Stimulated activated CD4-positive, alpha-beta T cell treated with anti-CD3 and anti-CD28 coated beads, Interleukin-12 subunit alpha, Interleukin-12 subunit beta, amount 100 ng/mL, for 4 hours (primary cell): ENCODE results near the gene CMTM8.

Source experiments
- DNase-seq: peaks from one replicate; pipeline ENCODE4 v3.0.0-alpha.2; 2020

CMTM8 gene

DNA sequence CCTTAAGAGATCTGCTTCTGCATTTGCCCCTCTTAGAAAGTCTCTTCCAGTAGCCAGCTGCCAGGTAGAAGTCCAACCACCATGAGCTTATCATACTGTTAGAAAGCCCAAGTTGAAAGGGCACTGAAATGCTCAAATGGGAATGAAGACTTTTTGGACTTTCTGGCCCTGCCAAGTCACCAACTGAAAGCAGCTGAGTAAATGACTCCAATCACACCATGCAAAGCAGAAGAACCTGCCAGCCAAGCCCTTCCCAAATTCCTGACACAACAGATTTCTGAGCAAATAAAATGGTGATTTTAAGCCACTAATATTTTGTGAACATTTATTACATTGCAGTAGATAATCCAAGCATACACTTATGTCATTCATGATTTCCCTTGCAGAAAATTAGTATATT is 2.1 kb upstream of the CMTM8 start:
- DNase-seq = no peak

DNA sequence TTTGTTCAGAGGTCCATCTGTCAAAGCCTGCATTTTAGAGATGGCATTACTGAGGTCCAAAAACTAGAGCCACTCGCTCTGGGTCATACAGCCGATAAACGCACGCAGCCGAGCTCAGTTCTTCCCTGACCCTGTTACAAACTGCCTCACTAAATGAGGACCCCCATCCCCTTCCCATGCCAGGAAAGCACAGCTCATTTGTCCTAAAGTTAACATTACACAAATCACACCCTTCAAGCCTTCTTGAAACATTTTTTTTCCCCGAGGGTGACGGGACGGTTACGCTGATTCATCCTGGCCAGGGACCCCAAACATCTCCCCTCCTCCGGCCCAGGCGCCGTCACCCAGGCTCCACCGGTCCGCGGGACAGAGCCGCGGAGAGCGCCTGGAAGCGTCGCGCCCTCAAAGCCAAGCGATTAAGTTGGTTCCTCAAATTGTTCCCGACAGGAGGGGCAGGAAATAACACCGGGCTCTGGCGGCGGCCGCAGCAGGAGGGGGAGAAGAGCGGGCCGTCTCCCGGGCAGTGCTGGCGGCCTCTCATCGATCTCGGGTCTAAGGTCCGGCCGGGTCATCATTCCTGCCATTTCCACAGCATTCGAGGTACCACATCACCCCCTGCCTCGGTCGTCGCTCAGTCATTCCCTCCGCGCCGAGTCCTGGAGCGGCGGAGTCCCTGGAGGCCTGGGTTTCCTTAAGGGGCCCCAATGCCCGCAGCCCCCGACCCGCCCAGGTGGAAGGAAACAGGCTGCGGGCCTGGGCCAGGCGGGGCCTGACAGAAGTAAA is 619 bp upstream of the CMTM8 start:
- no peak for DNase-seq

DNA sequence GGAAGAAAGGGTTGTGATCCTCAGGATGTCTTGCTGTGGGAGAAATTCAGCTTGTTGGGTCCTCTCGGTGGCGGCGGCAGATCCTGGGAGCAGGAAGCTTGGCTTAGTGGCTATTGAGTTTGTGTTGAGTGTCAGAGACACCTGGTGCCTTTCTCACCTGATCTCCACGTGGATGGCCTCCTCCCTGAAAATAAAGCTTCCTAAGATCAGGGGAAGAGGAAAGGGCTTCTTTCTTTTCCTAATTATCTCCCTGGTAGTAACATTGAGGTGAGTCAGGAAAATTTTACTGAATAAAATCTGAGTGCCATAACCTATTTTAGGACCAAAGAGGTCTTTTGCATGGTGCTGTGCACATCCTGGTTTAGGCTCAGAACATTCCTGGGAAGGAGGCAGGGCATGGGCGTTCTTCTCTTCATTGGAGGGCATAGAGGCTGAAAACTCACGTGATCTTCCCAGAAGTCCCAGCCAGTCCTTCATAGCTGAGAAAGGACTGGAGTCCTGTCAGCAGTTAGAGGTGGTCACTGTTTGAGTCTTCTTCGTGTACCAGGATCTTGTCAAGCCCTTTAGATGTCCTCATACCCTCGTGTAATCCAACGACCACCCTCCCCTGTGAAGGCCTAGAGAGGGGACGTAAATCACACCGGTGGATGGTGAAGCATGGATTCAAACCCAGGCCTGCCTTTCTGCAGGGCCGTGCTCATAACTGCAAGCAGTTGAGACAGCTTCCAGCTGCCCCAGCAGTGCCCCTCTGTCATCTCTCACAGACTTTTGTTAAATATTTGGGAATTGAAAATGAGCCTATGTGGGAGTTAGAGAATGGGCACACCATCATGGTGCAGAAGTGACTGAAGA is 1.1 kb downstream of the CMTM8 start:
- DNase-seq = no peak

DNA sequence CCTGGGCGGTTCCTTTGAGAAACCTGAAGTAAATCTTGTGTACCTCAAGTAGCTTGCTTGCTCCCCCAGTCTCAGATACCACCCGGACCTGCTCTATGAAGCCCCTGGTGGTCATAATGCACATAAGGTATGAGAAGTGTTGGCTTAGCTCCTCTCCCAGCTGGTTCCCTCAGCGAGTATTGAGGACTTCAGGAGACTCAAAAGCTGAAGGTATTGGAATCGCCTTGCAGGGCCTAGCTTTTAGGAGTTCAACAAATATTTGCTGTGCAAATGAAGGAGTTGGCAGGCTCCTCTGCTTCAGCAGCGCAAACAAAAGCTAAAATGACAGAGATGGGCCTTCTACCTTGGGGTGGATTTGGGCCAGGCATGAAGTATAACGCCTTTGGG is 1.7 kb downstream of the CMTM8 start:
- DNase-seq = peak; percentile 18

DNA sequence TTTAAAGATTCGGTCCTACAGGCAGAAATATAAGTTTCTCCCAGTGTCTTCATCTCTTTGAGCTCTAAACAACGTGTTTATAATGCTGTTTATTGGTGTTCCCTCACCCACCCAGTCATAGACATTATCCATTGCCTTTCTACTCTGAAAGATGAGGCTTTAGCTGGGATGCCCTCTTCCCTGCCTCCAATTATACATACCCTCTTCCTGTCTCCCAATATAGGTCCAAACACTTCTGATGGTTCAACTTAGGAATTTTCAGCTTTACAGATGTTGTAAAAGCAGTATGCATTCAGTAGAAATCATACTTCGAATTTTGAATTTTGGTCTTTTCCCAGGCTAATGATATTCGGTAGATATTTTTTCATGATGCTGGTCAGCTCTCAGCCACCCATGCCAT is 2.6 kb downstream of the CMTM8 start:
- DNase-seq = no peak

DNA sequence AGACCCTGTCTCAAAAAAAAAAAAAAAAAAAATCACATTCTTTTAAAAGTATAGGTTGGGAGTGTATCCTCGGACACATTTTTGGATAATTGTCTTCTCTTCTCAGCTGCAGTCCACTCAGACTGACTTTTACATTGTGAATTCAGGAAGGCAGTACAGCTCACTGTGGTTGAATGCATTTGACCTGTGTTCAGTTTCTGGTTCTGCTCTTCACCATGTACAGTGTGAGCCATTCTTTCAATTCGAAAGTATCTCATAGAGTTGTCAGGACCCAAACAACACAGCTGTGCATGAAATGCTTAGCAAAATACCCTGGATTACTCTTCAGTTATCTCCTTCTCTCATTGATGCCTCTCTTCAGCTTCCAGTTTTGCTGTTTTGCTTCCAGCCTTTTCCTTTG is 5.0 kb downstream of the CMTM8 start:
- no peak for DNase-seq

DNA sequence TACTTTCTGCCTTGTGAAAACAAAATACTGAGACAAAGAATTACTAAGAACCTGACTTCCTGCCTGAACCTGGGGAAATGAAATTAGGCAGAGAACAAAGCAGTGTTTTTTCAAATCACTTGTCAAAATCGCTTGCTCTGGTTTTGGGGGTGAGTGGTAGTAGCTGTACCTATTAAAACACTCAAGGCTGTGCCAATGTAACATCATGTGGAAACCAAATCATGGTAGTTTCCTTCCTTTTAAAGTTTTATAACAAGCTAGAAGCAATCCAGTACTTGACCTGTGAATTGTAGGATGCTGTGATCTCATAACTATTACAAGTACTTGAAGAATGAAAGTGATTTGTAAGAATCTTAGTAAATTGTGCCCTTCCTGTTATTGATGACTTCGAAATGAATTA is 6.7 kb downstream of the CMTM8 start:
- DNase-seq = no peak

DNA sequence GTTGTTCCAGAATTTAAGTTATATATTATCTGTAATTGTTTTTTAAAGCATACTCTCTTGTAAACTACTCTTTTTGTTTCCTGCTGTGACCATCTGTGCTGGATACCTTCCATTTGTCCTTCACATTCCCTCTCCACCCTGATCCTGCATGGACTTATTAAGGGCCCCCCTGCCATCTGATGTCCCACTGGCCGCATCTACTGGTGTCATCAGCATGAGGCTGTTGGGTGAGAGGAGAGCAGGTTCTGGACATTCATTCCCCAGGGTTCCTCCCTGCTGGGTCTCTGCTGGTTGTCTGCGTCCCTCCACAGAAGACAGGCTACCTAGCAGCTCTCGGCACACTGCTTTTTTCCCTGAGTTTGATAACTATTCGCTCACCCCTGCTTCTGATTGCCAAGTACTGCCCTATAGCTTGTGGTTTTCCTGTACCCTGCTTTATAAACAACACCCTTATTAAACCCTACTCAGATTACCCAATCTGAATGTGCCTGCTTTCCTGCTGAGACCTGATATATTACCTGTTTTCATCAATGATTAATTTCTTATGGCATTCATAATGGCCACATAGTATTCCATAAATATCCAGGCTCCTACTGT is 7.7 kb downstream of the CMTM8 start:
- DNase-seq = no peak

DNA sequence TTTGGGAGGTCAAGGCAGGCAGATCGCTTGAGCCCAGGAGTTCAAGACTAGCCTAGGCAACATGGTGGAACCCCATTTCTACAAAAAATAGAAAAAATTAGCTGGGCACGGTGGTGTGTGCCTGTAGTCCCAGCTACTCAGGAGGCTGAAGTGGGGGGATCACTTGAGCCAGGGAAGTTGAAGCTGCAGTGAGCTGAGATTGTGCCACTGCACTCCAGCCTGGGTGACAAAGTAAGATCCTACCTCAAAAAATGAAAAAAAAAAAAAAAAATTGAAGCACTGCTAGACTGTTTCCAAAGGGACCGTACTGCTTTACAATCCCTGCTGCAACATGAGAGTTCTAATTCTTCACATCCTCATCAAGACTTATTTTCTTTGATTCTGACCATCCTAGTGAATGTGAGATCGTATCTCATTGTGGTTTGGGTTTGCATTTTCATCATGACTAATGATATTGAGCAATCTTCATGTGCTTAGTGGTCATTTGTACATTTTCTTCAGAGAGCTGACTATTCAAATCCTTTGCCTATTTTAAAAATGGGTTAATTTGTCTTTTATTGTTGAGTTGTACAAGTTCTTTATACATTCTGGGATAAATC is 10.8 kb downstream of the CMTM8 start:
- no peak for DNase-seq

DNA sequence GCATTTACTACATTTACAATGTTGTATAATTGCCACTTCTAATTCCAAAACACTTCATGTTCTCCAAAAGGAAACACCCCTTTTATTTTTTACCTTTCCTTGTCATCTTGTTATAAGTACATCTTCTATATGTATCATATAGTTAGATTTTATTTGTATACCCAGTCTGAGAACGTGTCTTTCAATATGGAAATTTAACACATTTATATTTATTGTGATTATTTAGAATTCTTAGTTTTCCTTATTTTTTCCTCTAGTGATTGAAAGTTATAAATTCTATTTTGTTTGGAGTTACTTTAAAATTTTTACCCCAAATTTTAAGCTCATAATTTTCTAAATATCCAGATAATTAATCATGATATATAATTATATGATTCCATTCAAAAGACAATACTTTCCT is 15.8 kb downstream of the CMTM8 start:
- no peak for DNase-seq

DNA sequence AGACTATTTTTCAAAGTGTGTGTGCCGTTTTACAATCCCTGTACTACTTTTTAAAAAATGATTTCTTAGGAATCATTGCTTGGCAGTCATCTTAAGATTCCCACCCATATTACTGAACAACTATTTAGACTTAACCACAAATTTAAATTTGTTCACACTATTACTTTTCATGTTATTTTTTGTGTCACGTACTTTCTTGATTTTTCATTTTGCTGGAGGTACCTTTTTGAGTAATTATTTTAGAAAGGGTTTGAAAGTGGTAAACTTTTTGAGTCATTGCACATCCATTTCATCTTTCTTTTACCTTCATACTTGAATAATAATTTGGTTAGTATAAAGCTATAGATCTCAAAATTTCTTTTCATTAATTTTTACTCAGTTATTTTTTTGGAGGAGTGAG is 16.9 kb downstream of the CMTM8 start:
- no peak for DNase-seq

DNA sequence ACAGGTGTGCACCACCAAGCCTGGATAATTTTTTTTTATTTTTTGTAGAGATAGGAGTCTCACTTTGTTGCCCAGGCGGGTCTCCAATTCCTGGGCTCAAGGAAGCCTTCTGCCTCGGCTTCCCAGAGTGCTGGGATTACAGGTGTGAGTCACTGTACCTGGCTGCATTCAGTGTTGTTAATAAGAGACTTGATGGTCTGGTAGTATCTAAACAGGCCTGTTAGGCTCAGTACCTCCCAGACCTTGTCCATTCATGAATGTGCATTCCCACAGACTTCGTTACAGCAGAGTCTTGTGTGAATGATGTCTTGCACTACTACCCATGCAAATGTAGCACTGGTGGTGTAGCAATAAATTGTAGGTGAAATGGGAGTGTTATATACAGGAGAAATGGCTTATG is 17.7 kb downstream of the CMTM8 start:
- no peak for DNase-seq

DNA sequence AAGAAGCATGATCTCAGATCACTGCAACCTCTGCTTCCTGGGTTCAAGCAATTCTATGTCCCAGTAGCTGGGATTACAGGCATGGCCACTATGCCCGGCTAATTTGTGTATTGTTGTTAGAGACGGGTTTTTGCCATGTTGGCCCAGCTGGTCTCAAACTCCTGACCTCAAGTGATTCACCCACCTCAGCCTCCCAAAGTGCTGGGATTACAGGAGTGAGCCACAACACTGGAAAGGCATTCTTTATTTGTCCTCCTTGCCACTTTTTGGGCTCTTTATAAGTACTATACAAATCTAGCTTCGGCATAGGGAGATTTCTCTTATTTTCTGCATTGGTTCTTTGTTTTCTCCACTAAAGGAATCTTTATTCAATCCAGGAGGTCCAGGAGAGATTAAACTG is 18.6 kb downstream of the CMTM8 start:
- no peak for DNase-seq

DNA sequence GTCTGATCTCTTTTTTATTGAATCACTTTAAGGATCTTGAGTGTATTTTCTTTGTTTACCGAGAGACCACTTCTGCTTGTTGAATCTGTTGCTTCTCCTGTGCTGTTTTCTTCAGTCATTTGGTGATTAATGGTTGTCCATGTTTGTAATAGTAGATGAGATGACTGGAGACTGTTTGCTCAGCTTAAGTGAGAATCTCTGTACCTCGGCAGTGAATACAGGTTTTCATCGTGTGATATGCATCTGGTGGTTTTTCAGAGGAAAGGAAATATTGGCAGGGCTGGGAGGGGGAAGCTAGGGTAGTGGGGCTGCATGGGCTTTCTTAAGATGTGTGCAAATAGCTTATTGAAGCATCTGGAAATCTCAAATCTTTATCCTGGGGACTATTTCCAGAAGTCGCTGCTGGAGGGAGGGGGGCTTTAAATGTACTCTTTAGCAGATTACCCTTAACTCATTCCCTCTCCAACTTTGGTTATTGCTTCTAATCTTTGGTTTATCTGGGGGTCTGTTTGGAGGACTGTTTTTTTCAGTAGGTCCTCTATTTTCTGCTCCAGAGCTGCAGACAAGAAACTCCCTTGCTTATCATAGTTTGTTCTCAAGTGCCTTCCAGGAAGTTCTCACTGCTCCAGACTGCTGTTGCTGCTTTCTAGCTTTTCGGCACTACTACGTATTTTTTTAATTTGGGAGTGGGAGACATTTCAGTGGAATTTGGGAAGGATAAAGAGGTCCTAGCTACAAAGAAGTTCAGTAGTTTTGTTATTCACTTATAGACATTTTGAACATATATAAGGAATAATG is 19.4 kb downstream of the CMTM8 start:
- DNase-seq = no peak

DNA sequence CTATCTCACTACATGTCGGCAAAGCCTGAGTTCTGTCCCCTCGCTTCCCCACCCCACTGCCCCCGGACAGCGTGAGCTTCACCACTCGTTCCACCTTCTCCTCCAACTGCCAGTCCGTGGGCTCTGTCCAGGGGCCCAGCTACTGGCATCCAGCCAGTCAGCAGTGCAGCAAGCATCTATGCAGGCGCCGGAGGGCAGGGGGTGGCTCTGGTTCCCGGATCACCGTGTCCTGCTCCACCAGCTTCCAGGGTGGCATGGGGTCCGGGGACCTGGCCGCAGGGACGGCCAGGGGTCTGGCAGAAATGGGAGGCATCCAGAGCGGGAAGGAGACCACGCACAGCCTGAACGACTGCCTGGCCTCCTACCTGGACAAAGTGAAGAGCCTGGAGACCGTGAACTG is 20.4 kb downstream of the CMTM8 start:
- DNase-seq = no peak

DNA sequence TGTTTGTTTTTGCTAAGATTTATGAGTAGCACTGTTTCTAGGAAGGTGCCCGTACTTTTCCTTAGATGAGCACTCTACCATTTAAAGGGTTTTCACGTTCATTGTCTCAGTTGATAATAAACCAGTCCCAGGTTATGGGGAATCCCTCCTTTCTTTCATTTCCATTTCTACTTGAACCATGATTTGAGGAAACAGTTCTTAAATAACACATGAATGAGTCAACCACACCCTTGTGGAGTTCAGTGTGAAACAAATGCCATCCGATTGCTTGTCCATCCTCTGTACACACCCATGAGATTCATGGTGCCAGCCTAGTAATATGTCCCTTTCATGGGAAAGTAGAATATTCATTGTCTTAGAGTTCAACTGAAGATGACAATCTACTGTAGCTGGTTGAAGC is 23.1 kb downstream of the CMTM8 start:
- no peak for DNase-seq

DNA sequence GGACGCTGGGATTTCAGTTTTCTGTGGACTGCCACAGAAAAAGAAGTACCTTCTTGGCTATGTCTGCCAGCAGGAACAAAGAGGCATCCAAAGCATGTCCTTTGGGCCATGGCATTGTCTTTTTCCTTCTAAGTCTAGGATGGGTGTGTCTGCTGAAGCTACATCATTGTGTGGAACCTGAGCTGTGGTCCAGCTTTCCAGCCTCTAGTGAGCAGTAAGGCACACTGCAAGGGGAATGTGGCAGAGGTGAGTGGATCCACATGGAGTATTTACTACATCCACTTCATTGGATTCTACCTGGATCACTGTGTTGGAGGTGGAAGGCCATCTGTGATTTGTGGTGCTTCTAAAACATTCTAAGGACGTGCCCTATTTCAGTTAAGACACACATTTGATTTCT is 23.7 kb downstream of the CMTM8 start:
- DNase-seq = no peak

DNA sequence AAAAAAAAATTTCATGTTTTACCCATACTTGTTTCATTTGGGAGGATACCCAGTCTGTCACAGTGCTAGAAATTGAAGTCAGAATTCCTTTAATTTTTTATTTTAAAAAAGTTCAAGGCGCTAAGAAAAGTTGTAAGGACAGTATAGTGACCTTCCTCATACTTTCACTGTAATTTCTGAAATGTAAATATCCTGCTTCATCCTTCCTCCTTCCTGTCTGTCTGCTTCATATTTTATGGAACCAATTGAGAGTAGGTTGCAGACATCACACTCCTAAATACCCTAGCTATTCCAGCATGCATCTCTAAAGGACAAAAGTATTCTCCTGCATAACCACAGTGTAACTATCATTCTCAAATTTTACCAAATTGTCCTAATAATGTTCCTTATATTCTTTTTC is 35.8 kb downstream of the CMTM8 start:
- no peak for DNase-seq

DNA sequence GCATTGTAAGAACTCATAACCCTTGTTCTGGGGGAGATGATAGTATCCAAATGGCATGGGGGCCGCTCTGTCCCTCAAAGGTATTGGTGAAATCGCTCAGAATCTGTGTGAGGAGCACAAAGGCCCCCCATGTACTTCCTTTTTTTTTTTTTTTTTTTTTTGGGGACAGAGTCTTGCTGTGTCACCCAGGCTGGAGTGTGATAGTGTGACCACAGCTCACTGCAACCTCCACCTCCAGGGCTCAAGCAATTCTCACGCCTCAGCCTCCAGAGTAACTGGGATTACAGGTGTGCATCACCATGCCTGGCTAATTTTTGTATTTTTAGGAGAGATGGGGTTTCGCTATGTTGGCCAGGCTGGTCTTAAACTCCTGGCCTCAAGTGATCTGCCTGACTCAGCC is 37.0 kb downstream of the CMTM8 start:
- no peak for DNase-seq

DNA sequence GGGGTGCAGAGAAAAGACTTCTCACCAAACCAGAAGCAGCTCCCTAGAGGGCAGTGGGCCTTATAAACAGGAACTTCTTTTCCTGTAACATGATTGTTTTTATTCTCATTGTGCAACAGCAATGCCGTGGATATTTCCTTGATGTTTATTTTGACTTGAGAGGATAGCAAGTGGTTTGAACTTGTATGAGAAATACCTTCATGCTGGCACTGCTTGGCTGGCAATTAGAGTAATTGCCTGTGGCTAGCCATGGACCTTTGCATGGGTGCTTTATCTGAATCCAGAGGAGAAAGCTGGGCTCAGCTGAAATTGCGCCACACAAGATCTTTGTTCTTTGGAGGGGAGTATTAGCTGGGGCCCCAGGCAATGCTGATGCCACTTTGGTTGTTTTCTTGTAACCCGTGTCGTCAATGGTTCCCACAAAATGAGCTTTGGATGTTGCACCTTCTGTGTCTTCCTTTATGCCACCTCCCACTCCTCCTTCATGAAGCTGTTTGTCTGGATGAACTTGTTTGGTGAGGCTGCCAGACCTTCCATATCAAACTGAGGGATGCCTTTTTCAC is 37.9 kb downstream of the CMTM8 start:
- DNase-seq = no peak

DNA sequence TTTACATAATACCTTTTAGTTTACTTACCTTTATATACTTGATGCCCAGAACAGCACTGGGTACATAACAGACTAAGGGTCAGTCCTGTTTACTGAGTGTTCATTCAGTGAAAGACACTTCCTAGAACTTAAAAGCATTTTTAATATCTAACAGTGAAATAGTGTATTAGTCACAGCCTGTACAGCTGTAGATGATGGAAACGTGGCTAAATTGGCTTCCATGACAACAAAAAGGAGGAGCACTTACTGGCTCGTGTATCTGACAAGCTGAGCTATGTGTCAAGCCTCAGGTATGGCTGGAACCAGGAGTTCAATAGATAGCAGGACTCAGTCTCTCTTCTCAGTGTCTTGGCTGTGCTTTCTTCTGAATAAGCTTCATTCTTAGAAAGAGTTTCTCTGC is 40.2 kb downstream of the CMTM8 start:
- no peak for DNase-seq

DNA sequence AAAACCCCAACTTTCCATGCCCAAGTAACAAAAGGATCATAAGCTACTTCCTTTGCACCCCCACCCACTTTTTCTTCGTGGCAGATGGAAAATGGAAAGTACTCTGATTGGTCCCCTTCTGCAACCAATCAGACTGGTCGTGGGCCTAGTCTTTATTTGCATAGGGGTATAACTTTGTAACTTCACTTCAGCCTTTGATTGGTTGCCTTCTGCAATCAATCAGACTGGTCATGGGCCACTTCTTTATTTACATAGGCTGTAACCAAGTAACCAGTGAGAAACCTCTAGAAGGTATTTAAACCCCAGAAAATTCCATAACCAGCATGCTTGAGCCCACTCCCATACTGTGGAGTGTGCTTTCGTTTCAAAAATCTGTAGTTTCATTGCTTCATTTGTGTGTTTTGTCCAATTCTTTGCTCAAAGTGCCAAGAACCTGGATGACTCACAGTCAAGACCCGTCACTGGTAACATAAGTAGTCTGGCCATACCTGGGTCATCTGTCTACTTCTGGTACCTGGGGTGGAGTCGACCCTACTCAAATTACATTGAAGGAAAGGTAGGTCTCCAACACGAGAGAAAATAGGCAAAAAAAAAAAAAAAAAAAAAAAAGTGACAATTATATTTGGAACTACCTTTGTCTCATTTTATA is 41.9 kb downstream of the CMTM8 start:
- no peak for DNase-seq
